Urinary bladder (tissue), 4 donors: ENCODE results near the gene TSSK6. TPM values are rescaled to one million over a fixed set of nuclear protein-coding genes. Genes with fewer than 3 reads are reported as not detected.

Experiments used
- DNase-seq: peaks from one replicate; pipeline ENCODE4 v3.0.0-alpha.2; 2015; ENCODE audit errors: extremely low spot score
- H3K27ac ChIP-seq: one replicate; pipeline ENCODE4 v1.5.1; 2013; ENCODE audit warnings: low read depth, mild to moderate bottlenecking, moderate library complexity
- H3K36me3 ChIP-seq: one replicate; pipeline ENCODE4 v1.6.1; 2013; ENCODE audit warnings: mild to moderate bottlenecking, moderate library complexity; ENCODE audit not compliant: insufficient read depth
- H3K4me1 ChIP-seq: one replicate; pipeline ENCODE4 v1.6.1; 2013; ENCODE audit warnings: mild to moderate bottlenecking, moderate library complexity; ENCODE audit not compliant: insufficient read depth
- H3K4me3 ChIP-seq: one replicate; pipeline ENCODE4 v1.5.1; 2013; ENCODE audit warnings: low read depth, low read length
- WGBS: extraction: QIAGEN DNeasy Blood & Tissue Kit; methylation state at CpG from one replicate; pipeline ENCODE4 v1.1.7; 2013; 5-methylcytosine and 5-hydroxymethylcytosine counted together
- polyA plus RNA-seq: library from polyadenylated mRNA; stranded (reverse); fragments of 200-250 nt; gene quantifications from one replicate; pipeline ENCODE4 v1.2.3, GENCODE V29; 2013
- total RNA-seq: library from RNA; depleted of rRNA; stranded (reverse); fragments of >200 nt; gene quantifications from one replicate; pipeline ENCODE4 v1.2.3, GENCODE V29; 2014
- donor health status: healthy with polysubstance abuse.
- donor health status: healthy.

Gene TSSK6
- total RNA-seq: 0.85 TPM
- polyA plus RNA-seq: 1.8 TPM

DNA sequence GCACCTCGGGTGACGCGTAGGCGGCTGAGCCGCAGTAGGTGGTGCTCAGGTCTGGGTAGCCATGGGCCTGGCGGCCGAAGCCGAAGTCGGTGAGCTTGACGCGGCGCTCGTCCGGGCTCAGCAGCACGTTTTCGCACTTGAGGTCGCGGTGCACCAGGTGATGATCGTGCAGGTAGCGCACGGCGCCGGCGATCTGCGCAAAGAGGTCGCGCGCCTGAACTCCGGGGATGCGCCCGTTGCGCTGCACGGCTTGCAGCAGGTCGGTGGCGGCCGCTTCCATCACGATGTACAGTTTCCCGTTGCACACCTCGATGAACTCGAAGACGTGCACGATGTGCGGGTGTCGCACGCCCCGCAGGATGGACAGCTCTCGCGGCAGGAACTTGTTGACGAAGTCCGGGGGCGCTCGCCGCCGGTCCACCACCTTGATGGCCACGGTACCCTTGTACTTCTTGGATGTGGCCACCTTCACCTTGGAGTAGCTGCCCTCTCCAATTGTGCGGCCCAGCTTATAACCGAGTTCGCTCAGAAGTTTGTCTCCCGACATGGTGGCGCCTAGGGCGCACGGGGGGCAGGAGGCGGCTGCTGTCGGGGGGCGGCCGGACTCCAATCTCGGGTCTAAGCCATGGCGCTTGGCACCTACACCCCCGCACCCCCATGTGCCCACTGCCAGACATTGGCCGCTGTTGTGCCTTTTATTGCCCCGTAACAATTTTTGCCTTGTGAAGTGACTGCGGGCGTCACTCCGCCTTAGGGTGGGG is at the start of gene TSSK6:
TSSK6 (minus strand) TSS at position 668 of the 761 bp plus-strand sequence; CDS start at position 547, 121 bp downstream.
- 79% methylated on average over 74 of the region's 74 CpGs for WGBS
- H3K4me1 ChIP-seq: peaks cover 6% of the 10 kb centered on the region
- no peak for DNase-seq
- H3K27ac ChIP-seq: peak within 1 kb of the TSS; percentile 53
- no peaks in the 10 kb centered on the region for H3K36me3 ChIP-seq
- H3K4me3 ChIP-seq: peak within 1 kb of the TSS; percentile 91

DNA sequence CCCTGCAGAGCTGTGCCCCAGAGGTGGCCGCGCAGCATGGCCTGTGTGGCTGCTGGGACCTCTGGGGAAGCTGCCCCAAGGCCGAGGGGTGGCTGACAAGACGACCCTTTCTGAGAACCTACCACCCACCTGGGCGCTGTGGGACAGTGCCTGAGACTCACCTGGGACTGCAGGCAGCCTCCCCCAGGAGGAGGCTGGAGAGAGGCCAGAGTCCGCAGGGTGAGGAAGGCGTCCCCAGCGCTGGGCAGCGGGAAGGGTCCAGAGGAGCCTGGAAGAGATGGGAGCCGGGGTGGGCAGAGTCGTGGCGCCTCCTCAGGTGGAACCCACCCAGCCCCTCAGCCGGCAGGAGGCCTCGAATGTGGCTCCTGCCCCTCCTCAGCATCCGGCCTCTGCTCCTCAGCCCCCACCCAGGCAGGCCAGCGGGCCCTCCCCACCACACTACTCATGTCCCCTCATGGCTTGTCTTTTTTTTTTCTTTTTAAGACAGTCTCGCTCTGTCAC is 48.0 kb upstream of the TSSK6 start:
- no peaks in the 10 kb centered on the region for H3K4me1 ChIP-seq
- no peak overlapping the region for H3K27ac ChIP-seq
- no peaks in the 10 kb centered on the region for H3K36me3 ChIP-seq
- no peak for DNase-seq
- 90% methylated on average over 17 of the region's 17 CpGs for WGBS
- H3K4me3 ChIP-seq: no peak overlapping the region

DNA sequence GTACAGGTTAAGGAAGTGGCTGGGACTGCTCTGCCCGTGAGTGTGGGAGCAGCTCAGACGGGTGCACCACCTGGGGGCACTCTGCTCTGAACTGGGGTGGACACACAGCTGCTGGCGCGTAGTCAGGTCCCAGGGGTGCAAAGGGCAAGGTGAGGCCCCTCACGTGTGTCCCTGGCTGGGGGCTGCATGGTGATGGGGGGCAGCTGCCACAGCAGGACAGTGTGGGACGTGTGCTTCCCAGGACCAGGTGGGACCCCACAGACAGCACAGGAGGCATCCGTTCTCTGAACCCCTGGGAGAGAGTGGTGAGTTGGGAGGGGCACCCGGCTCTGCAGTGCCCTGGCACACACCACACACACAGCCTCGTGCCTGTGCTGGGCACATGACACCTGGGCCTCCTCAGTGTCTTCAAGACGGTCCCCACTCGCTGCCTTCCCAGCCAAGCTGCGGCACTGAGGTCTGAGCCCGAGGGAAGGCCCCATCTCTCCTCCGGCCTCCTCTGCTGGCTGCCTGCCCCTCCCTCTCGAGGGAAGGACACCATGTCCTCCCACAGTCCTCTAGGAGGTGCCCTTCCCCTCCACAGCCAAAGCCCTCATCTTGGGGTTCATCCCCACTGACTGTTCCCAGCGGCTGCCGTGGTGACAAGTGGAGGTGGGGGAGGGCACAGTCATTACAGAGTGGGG is 47.5 kb upstream of the TSSK6 start:
- Histone ChIP-seq H3K4me3 (no peak overlapping the region), H3K36me3 (no peaks in the 10 kb centered on the region), H3K4me1 (no peaks in the 10 kb centered on the region), H3K27ac (no peak overlapping the region)
- DNase-seq: no peak
- 73% methylated on average over 17 of the region's 17 CpGs for WGBS

DNA sequence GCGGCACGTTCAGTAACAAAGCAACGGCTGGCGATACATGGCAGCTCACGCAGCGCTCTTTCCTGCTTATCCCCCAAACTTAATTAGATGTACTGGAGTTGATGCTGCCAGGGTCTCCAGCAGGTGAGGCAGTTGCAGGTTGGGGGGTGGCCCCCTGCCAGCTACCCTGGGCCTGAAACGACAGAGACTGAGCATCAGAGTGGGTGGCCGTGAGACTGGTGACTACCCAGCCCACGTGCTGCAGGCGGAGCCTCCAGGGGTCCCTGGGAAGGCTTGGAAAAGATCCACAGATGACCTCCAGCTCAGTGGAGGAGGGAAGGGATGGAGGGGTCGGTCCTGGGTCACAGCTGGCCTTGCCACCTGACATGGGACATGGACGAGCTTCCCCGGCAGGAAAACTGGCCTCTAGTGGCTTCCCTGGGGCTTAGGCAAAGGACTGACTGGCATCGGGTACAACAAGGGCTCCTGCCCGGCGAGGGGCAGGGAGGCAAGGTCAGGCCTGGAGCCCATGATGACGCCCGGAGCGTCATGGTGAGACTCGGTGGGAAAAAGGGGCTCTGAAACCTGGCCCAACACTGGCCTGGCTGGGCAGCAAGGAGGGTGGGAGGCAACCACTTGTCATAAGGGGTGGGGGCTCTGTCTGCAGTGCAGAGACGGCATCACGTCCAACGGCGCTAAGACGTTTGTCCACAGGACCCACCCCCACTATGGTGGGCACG is 46.8 kb upstream of the TSSK6 start:
- WGBS: 85% methylated on average over 26 of the region's 26 CpGs

DNA sequence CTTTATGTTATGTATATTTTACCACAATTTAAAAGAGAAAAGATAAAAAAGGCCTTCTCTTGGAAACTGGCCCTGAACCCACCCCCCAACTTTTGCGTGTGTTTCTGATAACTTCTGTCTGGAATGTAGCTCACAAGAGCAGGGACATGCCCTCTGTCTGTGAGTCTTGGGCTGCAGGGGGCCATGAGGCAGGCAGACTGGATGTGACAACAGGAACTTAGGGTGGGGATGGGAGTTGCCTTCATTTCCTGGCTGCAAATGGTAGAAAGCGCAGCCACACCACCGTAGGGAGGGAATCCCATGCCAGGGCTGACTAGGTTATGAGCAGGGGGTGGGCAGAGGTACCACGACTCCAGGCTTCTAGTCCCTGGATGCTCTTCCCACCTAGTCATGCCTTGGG is 44.6 kb upstream of the TSSK6 start:
- DNase-seq: no peak
- 58% methylated on average over 4 of the region's 4 CpGs for WGBS
- H3K4me1 ChIP-seq: no peaks in the 10 kb centered on the region
- H3K27ac ChIP-seq: no peak overlapping the region
- H3K4me3 ChIP-seq: no peak overlapping the region
- no peaks in the 10 kb centered on the region for H3K36me3 ChIP-seq

More for the DNA sequence above, 46.8 kb upstream of the TSSK6 start:
- no peak for DNase-seq
- H3K36me3 ChIP-seq: no peaks in the 10 kb centered on the region
- no peaks in the 10 kb centered on the region for H3K4me1 ChIP-seq
- no peak overlapping the region for H3K27ac ChIP-seq
- H3K4me3 ChIP-seq: no peak overlapping the region

DNA sequence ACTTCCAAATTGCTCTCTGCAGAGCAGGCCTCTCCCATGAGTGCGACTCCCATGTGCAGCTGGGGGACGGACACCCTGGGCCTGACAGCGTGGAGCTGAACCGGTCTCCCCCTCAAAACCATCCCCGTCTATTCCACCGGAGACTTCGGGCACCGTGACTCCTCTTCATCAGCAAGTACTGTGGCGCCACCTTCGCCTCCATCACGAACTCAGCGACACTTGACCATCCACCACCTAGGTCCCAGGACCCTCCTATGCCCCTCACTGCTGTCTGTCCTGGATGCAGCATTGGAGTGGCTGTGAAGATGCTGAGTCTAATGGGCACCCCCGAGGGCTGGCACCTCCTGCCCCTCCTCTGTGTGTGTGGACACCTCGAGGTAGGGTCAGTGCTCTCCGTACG is 43.3 kb upstream of the TSSK6 start:
- DNase-seq: no peak
- no peaks in the 10 kb centered on the region for H3K4me1 ChIP-seq
- no peak overlapping the region for H3K27ac ChIP-seq
- 93% methylated on average over 16 of the region's 16 CpGs for WGBS
- no peak overlapping the region for H3K4me3 ChIP-seq
- H3K36me3 ChIP-seq: no peaks in the 10 kb centered on the region

DNA sequence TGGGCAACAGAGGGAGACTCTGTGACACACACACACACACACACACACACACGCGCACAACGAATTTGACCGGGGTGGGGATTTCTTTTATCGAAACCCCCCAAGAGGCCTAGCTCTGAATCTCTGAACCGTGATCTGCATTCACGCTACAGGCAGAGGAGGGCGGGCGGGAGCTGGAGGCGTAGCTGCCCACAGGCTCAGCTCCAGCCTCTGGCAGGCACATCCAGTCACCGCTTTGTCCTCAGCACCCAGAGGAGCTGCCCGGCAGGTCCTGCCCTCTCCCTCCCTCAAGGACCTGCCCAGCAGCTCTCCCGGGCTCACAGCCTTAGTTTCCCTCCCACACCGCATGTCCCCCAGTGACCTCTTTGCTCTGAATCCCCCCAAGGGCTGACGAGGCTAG is 42.7 kb upstream of the TSSK6 start:
- H3K4me1 ChIP-seq: no peaks in the 10 kb centered on the region
- WGBS: 82% methylated on average over 15 of the region's 15 CpGs
- no peaks in the 10 kb centered on the region for H3K36me3 ChIP-seq
- no peak overlapping the region for H3K4me3 ChIP-seq
- no peak overlapping the region for H3K27ac ChIP-seq
- DNase-seq: no peak

DNA sequence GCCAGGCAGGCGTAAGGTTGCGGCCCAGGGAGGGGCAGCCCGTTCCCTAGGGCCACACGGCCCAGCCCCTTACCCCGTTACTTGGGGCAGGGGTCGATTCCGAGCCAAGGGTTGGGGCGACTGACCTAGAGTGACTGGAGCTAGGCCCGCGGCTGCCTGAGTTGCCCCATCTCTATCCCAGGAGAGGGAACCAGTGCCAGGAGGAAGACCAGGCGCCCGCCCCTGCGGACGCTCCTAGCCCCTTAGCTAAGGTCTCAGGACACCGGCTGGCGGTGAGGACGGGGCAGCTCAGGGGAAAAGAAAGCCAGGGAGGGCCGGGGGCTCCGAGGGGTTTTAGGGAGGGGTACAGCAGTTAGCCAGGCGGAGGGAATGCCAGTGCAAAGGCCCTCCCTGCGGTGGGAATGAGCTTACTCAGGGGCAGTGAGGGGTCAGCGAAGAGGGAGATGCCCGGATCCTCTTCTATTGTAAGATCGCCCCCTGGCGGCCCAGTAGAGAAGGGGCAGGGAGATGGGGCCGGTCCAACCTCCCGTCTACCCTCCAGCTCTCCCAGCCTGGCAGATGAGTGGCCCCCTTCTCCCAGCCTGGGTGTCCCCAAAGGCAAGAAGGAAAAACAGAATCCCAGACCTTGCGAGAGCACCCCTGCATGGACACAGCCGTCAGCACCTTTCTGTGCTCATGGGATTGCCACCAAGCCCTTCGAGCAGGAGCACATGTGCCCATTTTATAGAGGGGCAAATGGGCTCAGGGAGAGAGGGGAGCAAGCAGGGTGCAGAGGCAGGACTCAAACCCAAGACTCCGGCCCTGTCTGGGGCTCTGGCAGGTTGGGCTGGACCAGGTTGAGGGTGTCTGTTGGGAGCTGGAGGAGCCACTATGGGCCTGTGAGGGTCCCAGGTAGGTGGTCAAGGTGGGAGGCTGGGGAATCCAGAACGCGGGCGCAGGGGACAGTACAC is 39.0 kb upstream of the TSSK6 start:
- WGBS: 68% methylated on average over 34 of the region's 34 CpGs
- no peaks in the 10 kb centered on the region for H3K36me3 ChIP-seq
- DNase-seq: no peak
- H3K27ac ChIP-seq: no peak overlapping the region
- H3K4me3 ChIP-seq: no peak overlapping the region
- no peaks in the 10 kb centered on the region for H3K4me1 ChIP-seq

DNA sequence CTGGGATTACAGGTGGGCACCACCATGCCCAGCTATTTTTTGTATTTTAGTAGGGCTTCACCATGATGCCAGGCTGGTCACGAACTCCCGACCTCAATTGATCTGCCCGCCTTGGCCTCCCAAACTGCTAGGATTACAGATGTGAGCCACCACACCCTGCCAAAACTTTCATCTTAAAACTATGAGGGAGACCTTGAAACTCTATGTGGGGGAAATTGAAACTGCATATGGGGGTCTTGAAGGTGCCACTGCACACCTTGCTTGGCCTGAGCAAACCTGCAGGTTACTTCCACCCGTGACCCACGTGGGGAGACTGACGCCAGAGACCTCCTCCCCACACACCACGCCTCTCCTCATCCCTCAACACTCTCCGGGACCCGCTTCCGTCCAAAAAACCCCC is 38.3 kb upstream of the TSSK6 start:
- Histone ChIP-seq H3K4me1 (no peaks in the 10 kb centered on the region), H3K36me3 (no peaks in the 10 kb centered on the region), H3K4me3 (no peak overlapping the region), H3K27ac (no peak overlapping the region)
- DNase-seq: no peak
- 92% methylated on average over 10 of the region's 10 CpGs for WGBS

DNA sequence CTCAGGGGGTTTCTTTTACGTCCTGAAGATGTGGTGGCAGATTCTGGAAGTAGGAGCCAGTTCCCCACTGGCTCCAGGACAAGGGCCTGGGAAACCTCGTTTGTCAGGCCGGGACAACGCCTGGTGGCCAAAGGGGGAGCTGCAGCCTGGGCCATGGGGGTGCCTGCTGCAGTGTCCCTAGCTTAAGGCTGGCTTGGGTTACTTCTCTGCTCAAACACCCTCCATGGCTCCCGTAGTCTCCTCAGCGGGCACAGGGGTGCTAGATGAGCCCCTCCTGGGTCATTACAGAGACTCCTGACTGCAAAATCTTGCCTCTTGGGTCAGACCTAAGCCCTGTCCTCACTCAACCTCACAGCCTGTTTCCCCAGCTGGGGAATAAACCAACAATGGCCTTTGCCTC is 37.5 kb upstream of the TSSK6 start:
- DNase-seq: no peak
- Histone ChIP-seq H3K4me1 (no peaks in the 10 kb centered on the region), H3K27ac (no peak overlapping the region), H3K4me3 (no peak overlapping the region), H3K36me3 (no peaks in the 10 kb centered on the region)
- WGBS: 56% methylated on average over 6 of the region's 6 CpGs

DNA sequence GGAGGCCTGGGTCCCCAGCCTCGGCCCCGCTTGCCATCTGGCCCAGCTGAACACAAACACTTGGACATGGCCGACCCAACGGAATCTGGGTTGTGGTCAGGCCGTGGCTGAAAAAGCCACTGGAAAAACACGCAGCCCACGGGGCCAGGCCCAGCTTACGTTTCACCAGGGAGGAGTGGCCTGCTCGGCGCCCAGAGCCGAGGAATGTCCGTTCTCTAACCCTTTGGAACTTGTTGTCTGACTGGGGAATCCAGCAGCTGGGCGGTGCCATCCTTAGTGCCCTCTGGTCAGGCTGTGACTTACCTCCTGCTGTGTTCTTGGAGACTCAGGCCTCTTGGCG is 36.5 kb upstream of the TSSK6 start:
- H3K27ac ChIP-seq: no peak overlapping the region
- no peaks in the 10 kb centered on the region for H3K36me3 ChIP-seq
- 68% methylated on average over 14 of the region's 14 CpGs for WGBS
- H3K4me3 ChIP-seq: no peak overlapping the region
- no peak for DNase-seq
- H3K4me1 ChIP-seq: no peaks in the 10 kb centered on the region

DNA sequence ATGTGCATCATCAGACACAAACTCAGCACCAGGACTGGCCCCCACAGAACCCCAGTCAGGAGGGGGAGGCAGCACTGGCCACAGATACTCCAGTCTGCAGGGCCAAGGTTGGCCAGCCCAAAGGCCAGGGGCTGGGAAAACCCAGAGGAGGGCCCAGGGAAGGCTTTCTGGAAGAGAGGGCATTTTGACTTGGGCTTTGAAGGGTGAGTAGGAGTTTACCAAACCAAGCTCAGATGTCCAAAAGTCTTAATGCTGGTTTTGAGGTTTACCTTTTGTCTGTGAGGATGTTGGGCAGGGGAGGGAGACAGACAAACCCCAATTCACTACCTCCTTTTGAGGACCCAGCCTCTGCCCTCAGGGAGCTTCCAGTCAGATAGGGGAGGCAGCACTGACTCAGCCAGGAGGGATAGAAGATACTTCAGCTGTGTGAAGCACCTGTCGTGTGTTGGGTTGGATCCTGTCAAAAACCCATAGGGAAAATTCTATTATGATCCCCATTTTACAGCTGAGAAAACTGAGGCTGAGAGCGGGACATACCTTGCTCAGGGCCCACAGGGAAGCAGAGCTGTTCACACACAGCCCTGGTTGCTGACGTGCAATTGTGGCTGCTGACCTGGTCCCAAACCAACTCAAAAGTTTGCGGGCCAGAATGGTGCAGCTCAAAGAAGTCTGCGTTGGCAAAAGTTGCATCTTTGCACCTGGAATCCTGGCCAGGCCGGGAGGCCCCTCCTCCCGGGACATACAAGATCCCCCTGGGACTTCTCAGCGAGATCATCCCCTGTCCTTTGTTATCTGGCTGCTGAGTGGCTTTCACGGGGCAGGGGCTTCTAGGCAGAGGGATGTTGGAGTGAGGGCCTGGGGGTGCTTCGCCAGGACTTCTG is 35.9 kb upstream of the TSSK6 start:
- no peak overlapping the region for H3K27ac ChIP-seq
- 73% methylated on average over 10 of the region's 10 CpGs for WGBS
- H3K4me3 ChIP-seq: no peak overlapping the region
- H3K36me3 ChIP-seq: no peaks in the 10 kb centered on the region
- H3K4me1 ChIP-seq: no peaks in the 10 kb centered on the region
- no peak for DNase-seq
